ENCODE measurements around the gene HYAL2.

HYAL2 gene

DNA sequence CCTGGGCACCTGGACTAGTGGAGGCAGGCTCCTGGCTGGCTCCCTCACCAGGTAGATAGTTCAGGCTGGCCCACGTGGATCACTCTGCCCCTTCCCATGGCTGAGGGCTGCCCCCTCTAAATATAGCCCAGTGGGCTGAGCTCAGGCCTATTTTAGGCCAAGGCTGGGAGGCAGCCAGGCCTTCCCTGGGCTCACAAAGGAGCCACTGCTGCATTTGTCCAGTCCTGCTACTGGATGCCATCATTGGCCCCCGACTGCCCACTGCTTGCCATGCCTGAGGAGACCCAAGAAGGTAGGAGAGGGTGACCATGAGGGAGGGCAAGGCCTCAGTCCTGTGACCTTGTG lies 43.7 kb downstream of the HYAL2 start, which contains the start of gene LSMEM2:
Gene LSMEM2, plus strand, starts transcription at position 208 of the 345 bp plus-strand sequence. Its CDS starts 27 bp downstream, at position 235.
- H3K4me3 ChIP-seq (ENCODE audit: low read depth, low read length) = no peak within 1 kb of the TSS
- CTCF ChIA-PET = interaction anchor here (1.3 to 40.0 kb wide), 5 partner anchors 9 to 90 kb away, joined by 4 to 1609 read pairs (median 10); partner anchors contain the start of genes GNAI2, GNAT1 and SEMA3B
- no peak for DNase-seq (ENCODE audit: low read depth, low spot score)
- TF ChIP-seq, protein P1, sequence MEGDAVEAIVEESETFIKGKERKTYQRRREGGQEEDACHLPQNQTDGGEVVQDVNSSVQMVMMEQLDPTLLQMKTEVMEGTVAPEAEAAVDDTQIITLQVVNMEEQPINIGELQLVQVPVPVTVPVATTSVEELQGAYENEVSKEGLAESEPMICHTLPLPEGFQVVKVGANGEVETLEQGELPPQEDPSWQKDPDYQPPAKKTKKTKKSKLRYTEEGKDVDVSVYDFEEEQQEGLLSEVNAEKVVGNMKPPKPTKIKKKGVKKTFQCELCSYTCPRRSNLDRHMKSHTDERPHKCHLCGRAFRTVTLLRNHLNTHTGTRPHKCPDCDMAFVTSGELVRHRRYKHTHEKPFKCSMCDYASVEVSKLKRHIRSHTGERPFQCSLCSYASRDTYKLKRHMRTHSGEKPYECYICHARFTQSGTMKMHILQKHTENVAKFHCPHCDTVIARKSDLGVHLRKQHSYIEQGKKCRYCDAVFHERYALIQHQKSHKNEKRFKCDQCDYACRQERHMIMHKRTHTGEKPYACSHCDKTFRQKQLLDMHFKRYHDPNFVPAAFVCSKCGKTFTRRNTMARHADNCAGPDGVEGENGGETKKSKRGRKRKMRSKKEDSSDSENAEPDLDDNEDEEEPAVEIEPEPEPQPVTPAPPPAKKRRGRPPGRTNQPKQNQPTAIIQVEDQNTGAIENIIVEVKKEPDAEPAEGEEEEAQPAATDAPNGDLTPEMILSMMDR (IDR thresholded peaks at IDR 0.05; ENCODE audit: insufficient read depth, low read length, missing control alignments) = no peak
- POLR2A ChIA-PET = no interaction called here

DNA sequence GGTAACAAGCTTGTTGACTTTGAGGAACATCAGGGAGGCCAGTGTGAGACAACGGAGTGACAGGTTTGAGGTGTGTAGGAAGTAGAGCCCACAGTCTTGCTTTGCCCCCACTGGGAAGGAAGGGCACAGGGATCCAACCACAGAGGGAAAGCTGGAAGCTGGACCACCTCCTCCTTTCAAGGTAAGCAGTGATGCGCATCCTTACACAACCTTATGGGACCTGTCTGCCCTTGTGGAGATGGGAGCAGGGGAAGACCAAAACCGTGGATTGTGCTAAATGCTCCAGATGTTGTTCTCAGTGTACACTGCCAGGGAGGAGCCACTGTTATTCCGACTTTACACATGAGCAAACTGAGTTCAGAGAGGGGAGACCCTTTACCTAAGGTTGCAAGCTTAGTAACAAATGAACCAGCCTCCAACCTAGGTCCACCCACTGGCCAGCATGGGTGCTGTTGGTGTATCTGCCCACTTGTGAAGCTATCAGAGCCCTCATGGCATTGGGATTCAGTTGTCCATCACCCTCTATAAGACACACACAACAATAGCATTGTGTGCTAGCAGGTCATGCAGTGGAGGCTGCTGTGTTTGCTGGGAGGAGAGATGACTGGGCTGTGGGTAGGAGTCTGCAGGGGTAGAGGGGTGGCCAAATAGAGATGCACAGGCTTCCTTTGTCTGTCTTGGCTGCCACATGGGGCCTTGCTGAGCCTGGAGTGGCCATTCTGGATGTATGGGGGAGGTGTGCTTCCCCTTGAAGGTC lies 44.2 kb downstream of the HYAL2 start:
- CTCF ChIA-PET = interaction anchor here (1.3 to 40.0 kb wide), 5 partner anchors 8 to 89 kb away, joined by 4 to 1609 read pairs (median 10); partner anchors contain the start of genes GNAI2, GNAT1 and SEMA3B
- TF ChIP-seq, protein P1 (IDR thresholded peaks at IDR 0.05; ENCODE audit: insufficient read depth, low read length, missing control alignments) = no peak
- no peak overlapping the region for H3K4me3 ChIP-seq (ENCODE audit: low read depth, low read length)
- POLR2A ChIA-PET = no interaction called here
- DNase-seq (ENCODE audit: low read depth, low spot score) = no peak

DNA sequence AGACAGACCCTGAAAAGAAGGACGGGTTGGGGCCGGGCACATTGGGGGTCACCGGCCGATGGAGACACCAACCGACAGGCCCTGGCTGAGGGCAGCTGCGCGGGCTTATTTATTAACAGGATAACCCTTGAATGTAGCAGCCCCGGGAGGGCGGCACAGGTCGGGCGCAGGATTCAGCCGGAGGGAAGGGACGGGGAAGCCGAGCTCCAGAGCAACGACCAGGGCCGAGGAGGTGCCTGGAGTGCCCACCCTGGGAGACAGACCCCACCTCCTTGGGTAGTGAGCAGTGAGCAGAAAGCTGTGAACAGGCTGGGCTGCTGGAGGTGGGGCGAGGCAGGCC lies 45.8 kb downstream of the HYAL2 start:
- CTCF ChIA-PET = interaction anchor here (0.8 to 40.0 kb wide), 3 partner anchors 13 to 83 kb away, joined by 3 to 1609 read pairs (median 303); partner anchors contain the start of genes GNAI2 and GNAT1
- DNase-seq (ENCODE audit: low read depth, low spot score) = no peak
- TF ChIP-seq, protein P1 (IDR thresholded peaks at IDR 0.05; ENCODE audit: insufficient read depth, low read length, missing control alignments) = no peak
- H3K4me3 ChIP-seq (ENCODE audit: low read depth, low read length) = no peak overlapping the region
- POLR2A ChIA-PET = interaction anchor here (0.7 kb wide), 1 partner anchor 68 kb away, joined by 3 read pairs; no protein-coding TSS in a partner anchor

DNA sequence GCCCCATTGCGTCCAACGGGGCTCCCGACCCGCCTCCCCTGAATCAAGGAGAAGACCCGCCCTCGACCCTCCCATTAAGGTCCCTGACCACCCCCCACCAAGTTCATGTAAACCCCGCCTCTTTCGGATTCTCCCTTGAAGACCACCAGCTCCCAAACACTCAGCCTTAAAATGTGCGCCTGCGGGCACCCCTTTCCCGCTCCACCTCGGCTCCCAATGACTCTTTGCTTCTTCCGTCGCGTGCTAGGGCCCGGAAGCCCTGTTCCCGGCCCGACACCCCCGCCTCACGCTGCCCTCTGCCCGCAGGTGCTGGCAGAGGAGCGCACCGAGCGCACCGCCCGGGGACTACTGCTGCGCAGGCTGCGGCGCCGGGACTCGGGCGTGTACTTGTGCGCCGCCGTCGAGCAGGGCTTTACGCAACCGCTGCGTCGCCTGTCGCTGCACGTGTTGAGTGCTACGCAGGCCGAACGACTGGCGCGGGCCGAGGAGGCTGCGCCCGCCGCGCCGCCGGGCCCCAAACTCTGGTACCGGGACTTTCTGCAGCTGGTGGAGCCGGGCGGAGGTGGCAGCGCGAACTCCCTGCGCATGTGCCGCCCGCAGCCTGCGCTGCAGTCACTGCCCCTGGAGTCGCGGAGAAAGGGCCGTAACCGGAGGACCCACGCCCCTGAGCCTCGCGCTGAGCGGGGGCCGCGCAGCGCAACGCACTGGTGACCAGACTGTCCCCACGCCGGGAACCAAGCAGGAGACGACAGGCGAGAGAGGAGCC lies 46.4 kb downstream of the HYAL2 start:
- CTCF ChIA-PET = interaction anchor here (0.8 to 40.0 kb wide), 8 partner anchors 10 to 87 kb away, joined by 3 to 1609 read pairs (median 6); partner anchors contain the start of genes GNAI2, GNAT1, HYAL3 and NAA80
- DNase-seq (ENCODE audit: low read depth, low spot score) = no peak
- POLR2A ChIA-PET = no interaction called here
- TF ChIP-seq, protein P1 (IDR thresholded peaks at IDR 0.05; ENCODE audit: insufficient read depth, low read length, missing control alignments) = no peak
- H3K4me3 ChIP-seq (ENCODE audit: low read depth, low read length) = no peak overlapping the region

DNA sequence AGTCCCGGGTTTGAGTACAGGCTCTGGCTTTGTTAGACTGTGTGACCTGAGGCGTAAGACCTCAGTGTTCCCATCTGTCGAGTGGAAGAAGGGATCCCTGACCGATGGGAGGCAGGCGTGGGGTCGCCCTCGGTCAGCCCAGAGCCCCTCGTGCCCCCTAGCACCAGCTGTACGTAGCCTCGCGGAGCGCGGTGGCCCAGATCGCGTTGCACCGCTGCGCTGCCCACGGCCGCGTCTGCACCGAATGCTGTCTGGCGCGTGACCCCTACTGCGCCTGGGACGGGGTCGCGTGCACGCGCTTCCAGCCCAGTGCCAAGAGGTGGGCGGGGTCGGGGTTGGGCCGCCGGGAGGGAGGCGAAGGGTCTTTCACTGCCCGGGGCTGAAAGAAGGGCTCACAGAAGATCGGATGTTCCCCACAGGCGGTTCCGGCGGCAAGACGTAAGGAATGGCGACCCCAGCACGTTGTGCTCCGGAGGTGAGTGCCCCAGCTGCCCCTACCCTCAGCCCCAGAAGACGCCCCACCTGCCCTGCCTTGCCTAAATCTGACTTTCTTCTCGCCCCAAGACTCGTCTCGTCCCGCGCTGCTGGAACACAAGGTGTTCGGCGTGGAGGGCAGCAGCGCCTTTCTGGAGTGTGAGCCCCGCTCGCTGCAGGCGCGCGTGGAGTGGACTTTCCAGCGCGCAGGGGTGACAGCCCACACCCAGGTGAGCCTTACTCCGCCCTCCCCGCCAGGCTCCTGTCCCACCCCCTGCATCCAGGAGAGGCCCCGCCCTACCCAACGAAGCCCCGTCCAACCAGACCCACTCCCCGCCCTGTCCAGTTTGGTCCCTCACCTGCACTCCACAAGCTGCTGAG lies 47.2 kb downstream of the HYAL2 start:
- ChIA-PET POLR2A (no interaction called here), CTCF (interaction anchor here (0.8 to 40.0 kb wide), 20 partner anchors 8 to 86 kb away, joined by 3 to 1609 read pairs (median 6); partner anchors contain the start of genes GNAI2, GNAT1, HYAL3 and IFRD2)
- no peak overlapping the region for H3K4me3 ChIP-seq (ENCODE audit: low read depth, low read length)
- DNase-seq (ENCODE audit: low read depth, low spot score) = no peak
- TF ChIP-seq, protein P1 (IDR thresholded peaks at IDR 0.05; ENCODE audit: insufficient read depth, low read length, missing control alignments) = no peak

Measured in AG04449 (cell line).